Right ventricle myocardium superior (tissue), 1 donor: ENCODE measurements around the gene PRKAG3. TPM values are rescaled to one million over a fixed set of nuclear protein-coding genes. Genes with fewer than 3 reads are reported as not detected.

Source experiments
- ATAC-seq: fragments of 200-7000 bp; cut with Tn5 transposase; one replicate; pipeline ENCODE4 v1.9.1; 2020; ENCODE audit warnings: mild to moderate bottlenecking; ENCODE audit not compliant: poor library complexity
- DNase-seq: peaks from one replicate; pipeline ENCODE4 v3.0.0-alpha.2; 2020
- intact Hi-C: fragments of 100-400 bp; cut with DNase I; formaldehyde crosslinking; loops from one replicate; pipeline ENCODE4 v1.11.2; 2022
- total RNA-seq: library from RNA; stranded (reverse); fragmentation: NEBNext Ultra II Directional; extraction: Animal tissue kit (Norgen Biotek cat#: 25700); gene quantifications from one replicate; pipeline ENCODE4 v1.2.1, GENCODE V29; 2021
- donor health status: DM: no; HTN: yes; CAD: no; lungs with severe emphysema.

Gene PRKAG3
- total RNA-seq, 1 donor from 2014 or later = not detected

DNA sequence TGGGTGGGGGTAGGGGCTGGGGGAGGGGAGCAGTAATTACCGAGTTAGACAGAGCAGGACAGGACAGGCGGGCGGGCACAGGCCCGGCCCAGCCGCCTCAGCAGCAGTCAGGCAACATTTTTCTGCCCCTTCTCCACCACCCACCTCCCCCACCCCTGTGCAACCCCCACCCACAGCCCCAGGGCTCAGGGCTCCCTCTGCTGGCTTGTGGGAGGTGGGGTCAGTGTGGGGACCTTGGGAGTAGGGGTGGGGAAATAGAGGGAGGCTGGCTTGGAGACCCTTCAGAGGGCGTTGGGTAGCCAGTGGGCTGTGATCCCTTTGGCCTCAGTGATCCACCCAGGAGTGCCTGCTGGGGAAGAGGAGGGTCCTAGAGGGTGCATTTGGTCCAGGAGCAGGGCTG is 34.4 kb upstream of the PRKAG3 start:
- no peak for ATAC-seq
- intact Hi-C loops = no loop called here
- no peak for DNase-seq

DNA sequence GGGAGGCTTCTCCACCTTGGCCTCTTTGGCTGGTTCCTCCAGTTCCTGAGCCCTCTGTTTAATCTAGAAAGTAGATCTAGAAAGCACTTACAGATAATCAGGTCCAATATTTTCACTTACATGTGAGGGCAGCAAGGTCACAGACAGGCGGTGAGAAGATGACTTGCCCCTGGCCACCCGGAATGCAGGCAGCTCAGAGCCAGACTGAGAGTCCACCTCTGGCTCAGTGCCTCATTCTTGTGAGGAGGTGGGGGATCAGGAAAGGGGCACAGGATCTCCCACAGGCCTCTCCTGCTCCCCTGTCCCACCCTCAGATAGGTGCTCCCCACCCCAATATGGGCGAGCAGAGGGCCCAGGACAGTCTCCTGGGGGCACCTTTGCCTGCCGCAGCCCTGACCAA is 33.8 kb upstream of the PRKAG3 start:
- intact Hi-C loops = no loop called here
- ATAC-seq (no peak), DNase-seq (no peak)

DNA sequence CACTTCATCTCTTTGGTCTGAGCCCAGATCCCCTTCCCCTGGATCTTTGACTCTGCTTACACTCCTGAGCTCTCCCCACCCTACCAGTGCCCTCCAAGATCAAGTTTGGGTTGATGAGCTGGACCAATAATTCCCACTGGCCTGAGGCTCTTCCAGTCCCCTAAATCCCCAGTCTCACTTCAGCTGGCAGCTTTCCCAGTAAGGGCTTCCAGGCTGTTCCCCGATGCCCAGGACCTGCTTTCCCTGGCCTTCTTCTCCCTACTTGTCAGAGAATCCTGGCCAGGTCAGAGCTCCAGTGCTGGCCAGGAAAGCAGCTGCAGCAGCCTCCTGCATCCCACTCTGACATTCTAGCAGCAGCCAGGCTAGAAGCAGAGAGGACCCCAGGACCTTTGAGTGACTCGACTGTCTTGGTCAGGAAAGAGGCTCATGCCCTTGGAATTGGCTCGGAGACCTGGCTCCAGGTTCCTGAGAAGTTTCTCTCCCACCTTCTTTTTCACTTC is 31.5 kb upstream of the PRKAG3 start:
- DNase-seq (no peak), ATAC-seq (no peak)
- intact Hi-C loops = no loop called here

DNA sequence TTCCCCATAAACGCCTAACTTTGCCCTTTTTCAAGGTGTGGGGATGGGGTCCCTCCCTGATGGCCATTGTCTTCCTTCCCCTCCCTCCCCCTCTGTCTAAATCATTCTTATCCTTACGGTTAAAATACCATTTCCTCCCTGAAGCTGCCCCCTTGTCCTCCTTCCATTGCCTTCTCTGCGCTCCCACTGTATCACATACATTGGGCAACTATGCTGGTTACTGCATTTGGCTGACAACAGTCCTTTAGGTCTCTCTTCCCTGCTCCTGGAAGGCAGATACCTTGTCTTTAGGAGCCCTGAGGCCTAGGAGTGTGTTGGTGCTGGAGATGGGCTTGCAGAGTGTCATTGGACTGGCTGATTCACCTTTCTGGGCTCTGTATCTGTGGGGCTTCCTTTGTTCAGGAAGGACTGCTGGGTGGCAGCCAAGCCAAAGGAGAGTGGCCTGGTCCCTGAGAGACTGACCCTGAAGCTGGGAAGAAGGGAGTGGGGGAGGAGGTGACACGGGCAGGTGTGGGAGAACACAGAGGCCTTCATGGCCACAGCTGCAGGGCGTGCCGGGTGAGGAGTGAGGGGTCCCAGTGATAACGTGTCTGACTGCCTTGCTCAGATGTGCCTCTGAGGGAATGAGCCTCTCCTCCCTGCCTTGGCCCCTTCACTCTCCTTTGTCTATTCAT is 30.2 kb upstream of the PRKAG3 start:
- intact Hi-C loops = no loop called here
- ATAC-seq (no peak), DNase-seq (peak; percentile 26)

DNA sequence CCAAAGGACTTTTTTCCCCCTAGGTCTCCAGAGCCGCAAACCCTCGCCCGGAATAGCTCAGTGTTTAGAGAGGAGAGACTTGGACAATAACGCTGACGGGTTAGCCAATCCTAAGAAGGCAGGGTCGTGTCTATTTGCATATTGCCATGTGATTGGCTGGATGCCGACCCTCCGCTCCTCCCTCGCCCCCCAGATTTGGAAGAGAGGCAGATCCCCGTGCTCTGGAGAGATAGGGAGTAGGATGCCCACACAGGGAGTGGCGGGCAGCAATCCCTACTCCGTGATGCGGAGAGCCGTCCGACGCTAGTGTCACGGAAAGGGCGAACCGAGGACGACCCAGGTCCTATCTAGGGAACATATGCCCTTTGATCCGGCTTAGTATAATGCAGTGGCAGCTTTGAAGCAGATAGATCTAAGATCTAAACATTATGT is 29.4 kb upstream of the PRKAG3 start:
- ATAC-seq = peak; percentile 83
- intact Hi-C loops = no loop called here
- peak; percentile 67 for DNase-seq

DNA sequence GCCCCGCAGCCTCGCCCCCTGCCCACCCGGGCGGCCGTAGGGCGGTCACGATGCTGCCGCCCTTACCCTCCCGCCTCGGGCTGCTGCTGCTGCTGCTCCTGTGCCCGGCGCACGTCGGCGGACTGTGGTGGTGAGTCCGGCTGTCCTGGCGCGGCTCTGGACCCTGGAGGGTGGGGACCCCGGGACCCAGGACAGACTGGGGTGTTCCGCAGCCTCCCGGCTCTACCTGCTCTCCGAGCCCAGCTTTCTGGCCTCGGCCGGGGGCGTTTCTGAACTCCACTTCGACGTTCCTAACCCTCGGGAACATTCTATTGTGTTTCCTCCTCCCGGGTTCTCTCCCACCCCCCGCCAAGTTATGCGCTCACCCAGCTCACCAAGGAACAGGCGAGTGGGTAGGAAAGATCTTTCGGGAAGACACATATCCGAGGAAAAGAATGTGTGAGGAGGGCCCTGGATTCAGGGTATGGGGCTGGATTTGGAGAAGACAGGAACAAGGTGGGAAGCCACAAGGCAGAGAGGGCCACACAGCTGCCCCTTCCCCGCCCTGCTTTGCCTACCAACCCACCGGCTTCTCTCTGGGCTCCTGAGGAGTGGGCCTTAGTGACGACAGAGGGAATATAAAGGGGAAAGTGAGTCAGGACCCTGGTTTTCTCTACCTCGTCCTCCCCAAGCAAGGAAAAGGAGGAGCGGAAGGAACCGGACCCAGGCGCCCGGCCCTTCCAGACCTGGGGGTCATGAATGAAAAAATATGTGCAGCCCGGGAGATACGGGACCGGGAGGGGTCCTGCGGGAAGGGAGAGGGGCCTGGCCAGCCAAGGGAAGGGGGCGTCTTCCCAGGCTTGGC is 28.6 kb upstream of the PRKAG3 start:
- DNase-seq (no peak), ATAC-seq (no peak)
- intact Hi-C loops = no loop called here

DNA sequence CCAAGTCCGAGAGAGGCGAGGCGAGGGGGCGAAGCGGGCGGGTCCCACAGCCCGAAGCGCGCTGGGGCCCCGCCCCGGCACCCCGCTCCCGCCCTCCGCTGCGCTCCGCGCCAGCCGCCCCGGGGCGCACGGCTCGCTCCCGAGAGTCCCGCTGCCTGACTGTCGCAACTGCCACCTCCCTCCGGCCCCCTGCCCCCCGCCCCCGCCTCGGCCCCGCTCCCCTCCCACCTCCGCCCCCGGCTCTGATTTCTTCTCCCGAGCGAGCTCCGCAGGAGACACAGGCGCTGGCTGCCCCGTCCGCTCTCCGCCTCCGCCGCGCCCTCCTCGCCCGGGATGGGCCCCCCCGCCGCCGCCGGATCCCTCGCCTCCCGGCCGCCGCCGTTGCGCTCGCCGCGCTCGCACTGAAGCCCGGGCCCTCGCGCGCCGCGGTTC is 28.0 kb upstream of the PRKAG3 start, which contains the start of gene WNT6:
WNT6 (plus strand) TSS at position 250 of the 432 bp plus-strand sequence. CDS start 233 bp downstream, outside the sequence.
- no peak for DNase-seq
- no peak for ATAC-seq
- intact Hi-C loops = no loop called here

DNA sequence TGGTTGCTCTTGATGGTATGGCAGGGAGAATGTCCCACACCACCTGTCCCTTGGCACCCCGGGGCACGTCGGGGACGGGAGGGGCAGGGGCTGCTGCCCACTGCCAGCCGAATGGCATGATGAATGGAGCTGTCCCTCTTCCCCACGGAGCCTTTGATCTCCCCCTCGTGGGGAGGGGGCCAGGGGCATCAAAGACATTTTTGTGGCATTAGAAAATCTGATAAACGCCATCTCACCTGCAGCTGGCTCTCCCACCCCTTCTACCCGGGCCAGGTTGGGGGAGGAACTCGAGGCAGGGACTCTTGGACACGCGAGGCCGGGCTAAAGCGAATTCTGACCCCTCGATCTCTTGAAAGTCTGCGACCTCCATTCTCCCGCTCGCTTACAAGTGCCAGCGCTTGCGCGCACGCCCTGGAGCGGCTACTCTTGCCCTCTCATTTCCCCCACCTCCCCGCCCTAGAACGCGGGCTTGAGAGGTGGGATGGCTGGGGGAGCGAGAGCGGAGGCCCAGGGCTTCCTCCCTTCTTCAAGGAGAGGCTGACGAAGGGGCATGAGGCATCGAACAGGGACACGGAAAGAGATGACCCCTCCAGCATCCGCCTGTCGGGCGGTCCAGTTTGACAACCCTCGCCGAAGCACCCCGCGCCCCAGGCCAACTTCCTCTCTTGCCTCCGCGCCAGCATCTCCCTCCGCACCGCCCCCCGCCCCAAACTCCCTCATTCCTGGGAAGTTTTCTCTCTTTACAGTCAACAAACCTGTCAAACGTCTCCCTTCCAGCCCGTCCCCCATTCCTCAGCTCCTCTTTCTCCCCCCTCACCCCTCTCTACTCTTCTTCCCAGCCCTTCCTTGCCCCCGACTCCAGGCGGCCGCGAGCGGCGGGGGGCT is 27.3 kb upstream of the PRKAG3 start:
- intact Hi-C loops = no loop called here
- DNase-seq (no peak), ATAC-seq (no peak)

DNA sequence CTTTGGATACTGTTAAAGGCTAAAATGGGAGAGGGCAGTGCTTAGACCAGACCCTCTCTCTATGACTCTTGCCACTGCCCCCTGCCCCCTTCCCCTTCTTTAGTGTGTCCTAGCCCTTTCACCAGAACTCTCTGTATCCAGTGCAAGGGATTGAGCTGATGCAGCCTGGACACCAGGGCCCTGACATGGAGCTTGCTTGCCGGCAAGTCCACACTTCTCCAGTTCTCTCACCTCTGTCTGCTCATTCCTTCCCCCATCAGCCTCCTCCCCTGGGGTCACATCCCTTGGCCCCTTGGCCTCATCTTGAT is 26.5 kb upstream of the PRKAG3 start:
- DNase-seq (no peak), ATAC-seq (no peak)
- intact Hi-C loops = no loop called here

DNA sequence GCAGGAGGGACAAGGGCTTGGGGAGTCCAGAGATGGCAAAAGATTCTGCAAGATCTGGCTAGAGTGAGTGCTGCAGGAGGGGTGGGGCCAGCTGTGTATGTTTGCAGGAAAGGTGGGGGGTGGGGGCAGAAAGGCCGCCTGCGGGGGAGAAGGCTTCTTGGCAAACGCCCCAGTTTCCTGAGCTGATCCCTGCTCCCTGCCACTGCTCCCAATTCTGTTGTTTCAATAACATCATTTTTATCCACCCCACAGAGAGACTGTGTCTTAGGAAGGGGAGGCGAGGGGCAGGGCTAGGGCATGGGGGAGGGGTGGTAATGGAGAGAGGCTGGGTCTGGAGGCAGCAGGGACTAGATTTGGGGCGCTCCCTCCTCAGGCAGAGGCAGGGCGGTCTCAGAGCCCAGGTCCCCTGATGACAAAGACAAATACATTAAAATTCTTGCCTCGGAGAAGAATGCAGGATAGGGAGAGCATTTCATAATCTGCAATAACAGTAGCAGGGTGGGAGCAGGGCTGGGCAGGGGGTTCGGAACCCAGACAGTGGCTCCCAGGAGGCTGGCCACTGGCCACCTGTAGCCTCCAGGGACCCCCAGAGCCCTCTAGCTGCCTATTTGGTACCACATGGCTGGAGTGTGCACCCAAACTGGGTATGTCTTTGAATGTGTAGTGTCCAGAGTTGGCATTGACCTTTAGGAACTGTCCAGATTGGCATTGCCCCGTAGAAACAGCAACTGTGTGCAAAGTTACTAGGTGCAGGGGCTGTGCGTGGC is 26.0 kb upstream of the PRKAG3 start:
- ATAC-seq (no peak), DNase-seq (no peak)
- intact Hi-C loops = no loop called here

DNA sequence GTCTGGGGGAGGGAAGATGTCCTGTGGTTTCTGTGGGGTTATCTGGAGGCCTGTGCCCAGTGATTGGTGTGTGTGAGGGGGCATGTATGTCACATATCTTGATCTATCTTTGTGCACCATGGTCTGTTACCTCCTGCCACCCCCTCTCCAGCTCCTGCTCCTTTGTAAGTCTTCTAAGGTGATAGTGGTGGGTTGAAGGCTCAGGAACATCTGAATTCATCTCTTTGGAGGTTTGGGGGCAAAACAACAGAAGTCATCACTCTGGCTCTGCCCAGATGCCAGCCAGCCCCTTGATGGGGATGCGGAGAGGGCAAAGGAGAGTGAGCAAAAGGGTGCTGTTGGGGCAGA is 25.3 kb upstream of the PRKAG3 start:
- DNase-seq (no peak), ATAC-seq (no peak)
- intact Hi-C loops = no loop called here

DNA sequence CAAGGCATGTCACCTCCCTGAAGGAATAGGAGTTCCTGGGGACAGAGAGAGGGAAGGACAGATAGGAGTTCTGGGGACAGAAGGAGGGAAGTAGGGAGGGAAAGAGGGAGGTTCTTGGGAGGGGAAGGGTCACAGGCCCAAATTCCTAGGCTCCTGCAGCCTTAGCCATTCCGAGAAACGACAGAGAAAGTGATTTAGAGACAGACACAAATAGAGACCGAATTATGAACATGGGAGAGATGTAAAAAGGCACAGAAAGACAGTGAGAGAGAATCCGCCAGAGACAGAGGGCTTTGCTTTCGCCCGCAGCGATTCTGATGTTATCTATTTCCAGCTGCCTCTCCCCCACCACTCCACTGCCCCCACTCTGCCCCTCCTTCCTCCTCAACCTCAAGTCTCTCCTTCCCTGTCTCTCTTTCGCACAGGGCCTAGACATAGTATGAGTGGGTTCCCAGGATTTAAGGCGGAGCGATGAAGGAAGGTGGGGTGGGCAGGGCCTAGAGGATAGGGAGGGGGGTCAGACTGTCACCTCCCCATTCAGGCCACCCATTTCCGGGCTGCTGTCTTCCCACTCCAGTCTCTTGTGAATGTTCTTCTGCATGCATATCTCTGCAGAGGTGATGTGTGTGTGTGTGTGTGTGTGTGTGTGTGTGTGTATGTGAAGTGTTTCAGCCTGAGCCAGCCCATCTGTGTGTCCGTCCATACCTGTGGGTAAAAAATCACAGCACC is 24.7 kb upstream of the PRKAG3 start:
- no peak for ATAC-seq
- no peak for DNase-seq
- intact Hi-C loops = no loop called here

DNA sequence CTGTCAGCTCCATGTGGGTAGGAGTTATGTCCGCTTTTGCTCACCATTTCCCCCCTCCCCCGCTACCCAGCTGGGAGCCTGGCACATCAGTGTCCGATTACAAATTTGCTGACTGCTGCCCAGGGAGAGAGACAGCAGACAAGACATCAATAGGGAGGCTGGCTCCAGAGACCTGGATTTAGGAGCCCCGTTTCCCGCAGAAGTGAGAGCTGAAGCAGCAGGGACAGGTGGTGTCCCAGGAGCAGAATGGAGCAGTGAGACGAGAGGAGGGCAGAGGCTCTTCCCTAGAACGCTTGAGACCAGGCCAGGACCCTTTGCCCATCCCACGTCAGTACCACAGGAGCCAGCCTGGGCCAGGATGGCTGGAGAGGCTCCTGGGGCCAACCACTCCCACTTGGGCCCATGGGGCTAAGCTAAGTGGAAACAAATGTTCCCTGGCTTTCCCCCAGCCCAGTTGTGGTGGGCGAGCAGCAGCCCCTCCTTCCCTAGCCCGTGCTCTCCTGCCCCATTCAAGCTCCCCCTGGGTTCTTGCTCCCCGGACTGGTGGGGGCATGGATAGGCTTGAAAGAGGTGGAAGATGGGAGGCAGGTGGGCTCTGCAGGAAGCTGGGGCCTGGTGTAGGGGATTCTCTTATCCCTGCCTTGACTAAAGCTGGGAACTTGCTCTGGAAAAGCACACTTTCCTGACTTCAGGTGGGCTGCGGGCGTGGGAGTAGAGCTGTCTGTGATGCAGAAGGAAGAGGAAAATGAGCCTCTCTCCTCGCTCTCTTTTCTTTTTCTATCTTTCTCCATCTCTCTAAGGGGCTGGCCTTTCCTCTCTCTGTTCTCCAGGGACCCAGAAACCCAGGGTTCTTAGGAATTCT is 23.9 kb upstream of the PRKAG3 start:
- ATAC-seq (no peak), DNase-seq (no peak)
- intact Hi-C loops = no loop called here

DNA sequence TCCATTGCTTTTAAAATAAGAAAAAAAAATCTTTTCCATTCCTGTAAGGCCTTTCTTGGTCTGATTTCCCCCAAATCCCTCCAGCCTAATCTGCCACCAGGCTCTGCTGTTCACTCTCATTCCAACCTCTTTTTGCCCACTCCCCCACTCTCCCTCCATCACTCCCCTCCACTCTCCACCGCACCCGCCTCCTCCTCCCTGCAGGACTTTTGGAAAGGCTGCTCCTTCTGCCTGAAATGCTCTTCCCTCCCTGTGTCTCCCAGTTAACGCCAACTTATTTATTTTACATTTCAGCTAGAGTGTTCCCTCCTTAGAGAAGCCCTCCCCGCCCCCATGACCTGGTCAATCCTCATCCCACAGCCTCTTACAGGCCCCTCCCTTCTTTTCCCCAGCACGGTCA is 23.3 kb upstream of the PRKAG3 start:
- intact Hi-C loops = loop anchor here (5.0 kb wide), 1 partner anchor 143 kb away; the partner anchor contains the start of gene TTLL4
- ATAC-seq = no peak
- no peak for DNase-seq

DNA sequence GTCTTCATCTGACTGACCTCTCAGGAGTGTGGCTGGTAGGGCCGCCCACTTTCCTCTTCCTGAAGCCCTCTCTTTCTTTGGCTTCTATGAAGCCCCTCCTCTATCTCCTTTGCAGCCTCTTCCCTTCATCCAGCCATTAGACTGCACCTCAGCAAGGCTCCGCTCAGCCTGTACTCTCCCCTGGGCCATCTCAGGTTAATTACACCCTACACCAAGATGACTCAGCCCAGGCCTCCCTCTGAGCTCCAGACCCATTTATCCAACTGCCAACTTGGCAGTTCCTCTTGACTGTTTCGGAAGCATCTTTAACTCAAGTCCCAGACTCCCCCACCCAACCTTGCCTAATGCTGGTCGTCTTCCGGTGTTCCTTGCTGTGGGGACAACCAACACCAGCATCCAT is 22.2 kb upstream of the PRKAG3 start:
- intact Hi-C loops = loop anchor here (5.0 kb wide), 1 partner anchor 141 kb away; the partner anchor contains the start of gene TTLL4
- no peak for ATAC-seq

DNA sequence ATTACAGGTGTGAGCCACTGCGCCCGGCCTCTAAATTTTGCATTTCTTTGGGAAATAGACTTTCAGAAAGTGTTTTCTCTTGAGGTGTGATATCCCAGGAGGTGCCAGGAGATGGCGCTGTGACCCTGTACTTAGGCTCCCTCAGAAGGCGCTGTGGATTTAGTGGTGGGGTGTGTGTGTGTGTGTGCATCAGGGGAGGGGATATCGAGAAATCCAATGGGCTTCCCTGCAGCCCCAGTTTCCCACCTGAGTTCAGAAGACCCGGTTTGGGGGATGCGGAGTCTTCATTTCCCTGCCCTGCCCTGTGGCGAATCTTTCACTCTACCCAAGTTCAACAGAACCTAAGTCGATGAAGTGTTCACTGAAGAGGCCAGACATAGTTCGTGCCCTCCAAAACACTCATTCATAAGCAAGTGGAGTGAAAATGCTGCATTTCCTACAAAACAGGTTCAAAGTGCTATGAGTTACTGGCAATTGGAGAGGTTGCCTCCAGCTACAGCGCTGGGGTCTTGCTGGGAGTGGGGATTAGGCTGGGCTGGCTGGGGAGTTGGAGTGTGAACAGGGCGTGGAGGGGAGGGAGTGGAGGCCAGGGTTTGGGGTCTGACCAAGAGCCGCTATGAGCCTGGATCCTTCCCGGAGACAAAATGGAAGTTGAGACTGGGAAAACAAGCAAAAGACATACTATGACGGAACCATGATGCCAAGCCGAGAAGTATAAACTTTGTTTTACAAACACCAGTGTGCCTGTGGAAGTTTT is 21.5 kb upstream of the PRKAG3 start:
- DNase-seq (no peak), ATAC-seq (peak; percentile 64)
- intact Hi-C loops = loop anchor here (5.0 kb wide), 1 partner anchor 141 kb away; the partner anchor contains the start of gene TTLL4

More for the DNA sequence above, 22.2 kb upstream of the PRKAG3 start:
- DNase-seq = no peak
